Measurements from ENCODE around the gene LGALS3BP.

- TF ChIP-seq POLR2A (IDR thresholded peaks at IDR 0.05), result no peak
- TF ChIP-seq CTCF (IDR thresholded peaks at IDR 0.05), result no peak
These were observed 29.1 kb upstream of the LGALS3BP start for GRCh38 chr17:79008666-79009387.
